ENCODE results near the gene AXIN1. TPM values are rescaled to one million over a fixed set of nuclear protein-coding genes. Genes with fewer than 3 reads are reported as not detected.

The AXIN1 gene
- total RNA-seq, 1 experiment from 2014 or later, result 50.3 TPM

GRCh38 chr16:275041-275641, 77.4 kb downstream of the AXIN1 start:
- no peak overlapping the region for H3K27ac Mint-ChIP-seq
- ChIA-PET POLR2A (no interaction called here), CTCF (interaction anchor here (0.6 kb wide), 1 partner anchor 116 kb away, joined by 4 read pairs; no protein-coding TSS in a partner anchor)
- H3K9me3 Mint-ChIP-seq, result no peaks in the 10 kb centered on the region
- peak; percentile 54 for DNase-seq (ENCODE audit: low spot score)
- H3K27me3 Mint-ChIP-seq (ENCODE audit: low read depth), result peaks cover 42% of the 10 kb centered on the region
- peak; percentile 63 for ATAC-seq
- peak overlapping the region; percentile 63 for H3K4me3 Mint-ChIP-seq
- no peaks in the 10 kb centered on the region for H3K36me3 Mint-ChIP-seq
- H3K4me1 Mint-ChIP-seq, result no peaks in the 10 kb centered on the region; the same call in 1 of the 2 replicates
- no peak for TF ChIP-seq ZNF416 (CRISPR knock-in tag; IDR thresholded peaks at IDR 0.05)
- TF ChIP-seq TP53 (CRISPR knock-in tag; IDR thresholded peaks at IDR 0.05), result no peak
- no peak for TF ChIP-seq ZNF671 (CRISPR knock-in tag; IDR thresholded peaks at IDR 0.05)
- TF ChIP-seq NR3C1 (CRISPR knock-in tag; conservative IDR thresholded peaks at IDR 0.05; ENCODE audit: low read depth), result no peak
- TF ChIP-seq CBFB (CRISPR knock-in tag; IDR thresholded peaks at IDR 0.05; ENCODE audit: low read depth), result 0 out of 2 replicates have a peak, but pooled peaks have one; percentile 32
- TF ChIP-seq TEAD1 (CRISPR knock-in tag; IDR thresholded peaks at IDR 0.05), result no peak
- TF ChIP-seq HMGXB4 (CRISPR knock-in tag; IDR thresholded peaks at IDR 0.05), result peak; percentile 40; the same call in 1 of the 2 replicates
- TF ChIP-seq, protein P1, sequence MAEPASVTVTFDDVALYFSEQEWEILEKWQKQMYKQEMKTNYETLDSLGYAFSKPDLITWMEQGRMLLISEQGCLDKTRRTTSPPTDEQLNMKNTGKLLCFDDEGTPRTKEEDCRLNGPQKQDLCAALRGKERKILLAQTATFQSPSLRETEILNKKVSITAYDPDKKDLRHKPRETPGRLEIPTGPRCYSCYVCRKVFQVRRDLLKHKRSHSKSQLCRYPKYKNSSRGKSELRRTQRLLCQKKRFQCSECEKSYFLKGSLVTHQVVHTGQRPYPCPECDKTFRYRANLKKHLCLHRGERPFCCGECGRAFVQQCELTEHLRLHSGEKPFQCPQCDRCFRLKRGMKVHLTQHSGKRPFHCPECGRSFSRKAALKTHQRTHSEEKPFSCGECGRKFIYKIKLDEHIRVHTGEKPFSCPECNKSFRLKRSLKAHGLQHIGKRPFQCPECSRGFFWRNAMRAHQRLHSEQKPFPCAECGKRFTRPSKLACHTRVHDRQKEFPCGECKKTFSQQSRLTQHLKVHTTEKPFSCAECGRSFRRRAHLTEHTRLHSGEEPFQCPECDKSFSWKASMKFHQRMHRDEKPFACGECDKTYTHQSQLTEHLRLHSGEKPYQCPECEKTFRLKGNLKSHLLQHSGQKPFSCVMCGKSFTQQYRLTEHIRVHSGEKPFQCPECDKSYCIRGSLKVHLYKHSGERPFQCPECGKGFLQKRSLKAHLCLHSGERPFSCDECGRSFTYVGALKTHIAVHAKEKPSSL (CRISPR knock-in tag; conservative IDR thresholded peaks at IDR 0.05), result no peak
- peak; percentile 39 for TF ChIP-seq PRDM15 (CRISPR knock-in tag; IDR thresholded peaks at IDR 0.05)
- TF ChIP-seq, protein P2, sequence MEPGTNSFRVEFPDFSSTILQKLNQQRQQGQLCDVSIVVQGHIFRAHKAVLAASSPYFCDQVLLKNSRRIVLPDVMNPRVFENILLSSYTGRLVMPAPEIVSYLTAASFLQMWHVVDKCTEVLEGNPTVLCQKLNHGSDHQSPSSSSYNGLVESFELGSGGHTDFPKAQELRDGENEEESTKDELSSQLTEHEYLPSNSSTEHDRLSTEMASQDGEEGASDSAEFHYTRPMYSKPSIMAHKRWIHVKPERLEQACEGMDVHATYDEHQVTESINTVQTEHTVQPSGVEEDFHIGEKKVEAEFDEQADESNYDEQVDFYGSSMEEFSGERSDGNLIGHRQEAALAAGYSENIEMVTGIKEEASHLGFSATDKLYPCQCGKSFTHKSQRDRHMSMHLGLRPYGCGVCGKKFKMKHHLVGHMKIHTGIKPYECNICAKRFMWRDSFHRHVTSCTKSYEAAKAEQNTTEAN (CRISPR knock-in tag; IDR thresholded peaks at IDR 0.05), result peak; percentile 44; the same call in 1 of the 2 replicates
- TF ChIP-seq ARID4B (CRISPR knock-in tag; IDR thresholded peaks at IDR 0.05; ENCODE audit: borderline replicate concordance), result no peak
- TF ChIP-seq HMGA2 (CRISPR knock-in tag; IDR thresholded peaks at IDR 0.05), result no peak
- no peak for TF ChIP-seq AR (CRISPR knock-in tag; IDR thresholded peaks at IDR 0.05)
- no peak for TF ChIP-seq SOX15 (CRISPR knock-in tag; IDR thresholded peaks at IDR 0.05)
- TF ChIP-seq NR1H2 (CRISPR knock-in tag; IDR thresholded peaks at IDR 0.05), result no peak
- TF ChIP-seq, protein P3, sequence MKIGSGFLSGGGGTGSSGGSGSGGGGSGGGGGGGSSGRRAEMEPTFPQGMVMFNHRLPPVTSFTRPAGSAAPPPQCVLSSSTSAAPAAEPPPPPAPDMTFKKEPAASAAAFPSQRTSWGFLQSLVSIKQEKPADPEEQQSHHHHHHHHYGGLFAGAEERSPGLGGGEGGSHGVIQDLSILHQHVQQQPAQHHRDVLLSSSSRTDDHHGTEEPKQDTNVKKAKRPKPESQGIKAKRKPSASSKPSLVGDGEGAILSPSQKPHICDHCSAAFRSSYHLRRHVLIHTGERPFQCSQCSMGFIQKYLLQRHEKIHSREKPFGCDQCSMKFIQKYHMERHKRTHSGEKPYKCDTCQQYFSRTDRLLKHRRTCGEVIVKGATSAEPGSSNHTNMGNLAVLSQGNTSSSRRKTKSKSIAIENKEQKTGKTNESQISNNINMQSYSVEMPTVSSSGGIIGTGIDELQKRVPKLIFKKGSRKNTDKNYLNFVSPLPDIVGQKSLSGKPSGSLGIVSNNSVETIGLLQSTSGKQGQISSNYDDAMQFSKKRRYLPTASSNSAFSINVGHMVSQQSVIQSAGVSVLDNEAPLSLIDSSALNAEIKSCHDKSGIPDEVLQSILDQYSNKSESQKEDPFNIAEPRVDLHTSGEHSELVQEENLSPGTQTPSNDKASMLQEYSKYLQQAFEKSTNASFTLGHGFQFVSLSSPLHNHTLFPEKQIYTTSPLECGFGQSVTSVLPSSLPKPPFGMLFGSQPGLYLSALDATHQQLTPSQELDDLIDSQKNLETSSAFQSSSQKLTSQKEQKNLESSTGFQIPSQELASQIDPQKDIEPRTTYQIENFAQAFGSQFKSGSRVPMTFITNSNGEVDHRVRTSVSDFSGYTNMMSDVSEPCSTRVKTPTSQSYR (CRISPR knock-in tag; IDR thresholded peaks at IDR 0.05), result peak; percentile 23; the same call in 1 of the 2 replicates
- TF ChIP-seq GABPB1 (CRISPR knock-in tag; IDR thresholded peaks at IDR 0.05), result no peak
- TF ChIP-seq RELA (CRISPR knock-in tag; IDR thresholded peaks at IDR 0.05; ENCODE audit: borderline replicate concordance), result peak; percentile 53; the same call in 1 of the 2 replicates

Data from WTC11 (cell line).